HCT116 (cell line): Measurements from ENCODE around the gene GTF3C5. TPM values are rescaled to one million over a fixed set of nuclear protein-coding genes. Genes with fewer than 3 reads are reported as not detected.

Experiments
- ATAC-seq: fragments of 200-7000 bp; cut with Tn5 transposase; 2 replicates; pipeline ENCODE4 v1.9.1; 2020; ENCODE audit warnings: mild to moderate bottlenecking, moderate library complexity
- BruUV-seq: library from RNA; stranded (reverse); fragments of 400-500 nt; replicated peaks from 2 replicates; lab custom pipeline; 2021; lab: Mats Ljungman, UMichigan
- CTCF ChIA-PET: fragments of 300-600 bp; sonication (Branson Sonifier 250); formaldehyde crosslinking; loops from one replicate; lab custom pipeline; 2021; ENCODE audit warnings: antibody characterized with exemption; lab: Charles Lee
- POLR2A ChIA-PET: fragments of 300-600, 350-600 bp; sonication (Branson Sonifier 250); formaldehyde crosslinking; loops from one replicate; lab custom pipeline; 2021; ENCODE audit warnings: antibody characterized with exemption; lab: Charles Lee
- RAD21 ChIA-PET, 2 experiments: fragments of 300-600 bp; sonication (Branson Sonifier 250); formaldehyde crosslinking; loops; one replicate each; lab custom pipeline; 2023; ENCODE audit warnings: low total read pairs in 2 of 2; ENCODE audit not compliant: uncharacterized antibody in 2 of 2, unreplicated experiment in 2 of 2, low non-redundant PET in 1 of 2; lab: Charles Lee
- DNase-seq: peaks from one replicate; pipeline ENCODE4 v3.0.0-alpha.2; 2010; ENCODE audit warnings: low read depth, low spot score
- H2AFZ ChIP-seq: fragments of 200-600 bp; shearing (Covaris generic), sonication (generic); 2 replicates; pipeline ENCODE4 v1.6.1; 2017; ENCODE audit warnings: low read depth, mixed run types, mixed read lengths, antibody characterized with exemption, low read length; ENCODE audit not compliant: poor library complexity, severe bottlenecking
- H3K27ac ChIP-seq: 2 replicates; pipeline ENCODE4 v1.5.1; 2012; ENCODE audit warnings: low read depth, low read length
- H3K27me3 ChIP-seq: fragments of 200-600 bp; sonication (generic); 2 replicates; pipeline ENCODE4 v1.6.1; 2016; ENCODE audit warnings: mixed run types, low read length, mixed read lengths; ENCODE audit not compliant: insufficient read depth
- H3K36me3 ChIP-seq, 2 experiments: fragments of 200-500 bp in 1 of 2; fragments of 200-600 bp in 1 of 2; sonication (Bioruptor generic) in 1 of 2; sonication (generic) in 1 of 2; 2 replicates each; pipeline versions ENCODE4 v1.5.1 to v1.6.1; 2014 to 2016; ENCODE audit warnings: low read length in 2 of 2, inconsistent platforms in 1 of 2, mixed read lengths in 1 of 2, mixed run types in 1 of 2; ENCODE audit not compliant: insufficient read depth in 2 of 2, control insufficient read depth in 1 of 2
- H3K4me1 ChIP-seq, 2 experiments: fragments of 200-600 bp in 1 of 2; sonication (generic) in 1 of 2; 2 replicates each; pipeline versions ENCODE4 v1.5.1 to v1.6.1; 2012 to 2017; ENCODE audit warnings: low read length in 2 of 2, inconsistent platforms in 1 of 2, mild to moderate bottlenecking in 1 of 2, mixed read lengths in 1 of 2, mixed run types in 1 of 2, moderate library complexity in 1 of 2; ENCODE audit not compliant: insufficient read depth in 2 of 2, control insufficient read depth in 1 of 2
- H3K4me2 ChIP-seq: fragments of 200-600 bp; sonication (generic); 2 replicates; pipeline ENCODE4 v1.6.1; 2017; ENCODE audit warnings: mixed run types, low read length, mixed read lengths
- H3K4me3 ChIP-seq, 2 experiments: fragments of 200-600 bp in 1 of 2; sonication (generic) in 1 of 2; replicated peaks in 1 of 2; 2 replicates each; pipeline ENCODE4 v1.5.1; 2011 to 2016; ENCODE audit warnings: low read length in 2 of 2, control low read depth in 1 of 2, low read depth in 1 of 2, mild to moderate bottlenecking in 1 of 2, mixed read lengths in 1 of 2, mixed run types in 1 of 2
- H3K79me2 ChIP-seq: fragments of 200-600 bp; sonication (generic); 2 replicates; pipeline ENCODE4 v1.6.1; 2017; ENCODE audit warnings: mild to moderate bottlenecking, mixed run types, low read length, moderate library complexity, mixed read lengths; ENCODE audit not compliant: insufficient read depth
- H3K9ac ChIP-seq: fragments of 200-600 bp; sonication (generic); 2 replicates; pipeline ENCODE4 v1.6.1; 2016; ENCODE audit warnings: low read length, mixed read lengths
- H3K9me2 ChIP-seq: fragments of 200-600 bp; sonication (generic), shearing (Covaris generic); 2 replicates; pipeline ENCODE4 v1.6.1; 2017; ENCODE audit warnings: mixed run types, mild to moderate bottlenecking, moderate library complexity; ENCODE audit not compliant: insufficient read depth
- H3K9me3 ChIP-seq, 2 experiments: fragments of 200-500 bp in 1 of 2; fragments of 200-600 bp in 1 of 2; sonication (Bioruptor generic) in 1 of 2; sonication (generic) in 1 of 2; 2 replicates each; pipeline ENCODE4 v1.6.1; 2014 to 2017; ENCODE audit warnings: low read length in 2 of 2, mixed read lengths in 2 of 2, inconsistent platforms in 1 of 2, low read depth in 1 of 2, mild to moderate bottlenecking in 1 of 2, mixed run types in 1 of 2, moderate library complexity in 1 of 2; ENCODE audit not compliant: control insufficient read depth in 1 of 2, insufficient read depth in 1 of 2
- H4K20me1 ChIP-seq: fragments of 200-600 bp; sonication (generic), shearing (Covaris generic); 2 replicates; pipeline ENCODE4 v1.6.1; 2017; ENCODE audit warnings: mixed run types, mild to moderate bottlenecking, moderate library complexity; ENCODE audit not compliant: insufficient read depth
- CBX3 ChIP-seq: IDR thresholded peaks from 2 replicates; pipeline ENCODE4 v1.6.1; 2012; ENCODE audit warnings: low read depth
- CEBPB ChIP-seq: IDR thresholded peaks from 2 replicates; pipeline ENCODE4 v1.6.1; 2012; ENCODE audit warnings: low read depth
- CTCF ChIP-seq, 3 experiments: fragments of 200-600 bp in 1 of 3; sonication (generic) in 1 of 3; IDR thresholded peaks in 2 of 3; conservative IDR thresholded peaks in 1 of 3; 2 replicates each; pipeline ENCODE4 v1.5.1; 2012 to 2017; ENCODE audit warnings: low read depth in 2 of 3, low read length in 2 of 3, antibody characterized with exemption in 1 of 3, borderline replicate concordance in 1 of 3, control low read depth in 1 of 3, mild to moderate bottlenecking in 1 of 3, mixed read lengths in 1 of 3, mixed run types in 1 of 3, moderate library complexity in 1 of 3; ENCODE audit not compliant: insufficient read depth in 1 of 3
- EGR1 ChIP-seq: IDR thresholded peaks from 2 replicates; pipeline ENCODE4 v1.6.1; 2012; ENCODE audit warnings: low read depth
- EZH2phosphoT487 ChIP-seq: fragments of 200-600 bp; IDR thresholded peaks from 2 replicates; pipeline ENCODE4 v1.6.1; 2018; ENCODE audit warnings: antibody characterized with exemption, borderline replicate concordance
- FOSL1 ChIP-seq: IDR thresholded peaks from 2 replicates; pipeline ENCODE4 v1.6.1; 2012; ENCODE audit warnings: low read depth
- POLR2A ChIP-seq: IDR thresholded peaks from 2 replicates; pipeline ENCODE4 v1.7.0; 2011; ENCODE audit warnings: borderline replicate concordance; ENCODE audit not compliant: insufficient read depth, insufficient read length; ENCODE audit errors: extremely low read depth
- POLR2AphosphoS5 ChIP-seq: IDR thresholded peaks from 2 replicates; pipeline ENCODE4 v1.6.1; 2011; ENCODE audit warnings: mild to moderate bottlenecking, low read depth, low read length, moderate library complexity
- RAD21 ChIP-seq: IDR thresholded peaks from 2 replicates; pipeline ENCODE4 v1.6.1; 2012; ENCODE audit warnings: low read depth, mild to moderate bottlenecking
- REST ChIP-seq: IDR thresholded peaks from 2 replicates; pipeline ENCODE4 v1.6.1; 2012; ENCODE audit warnings: low read depth
- SIN3A ChIP-seq: IDR thresholded peaks from 2 replicates; pipeline ENCODE4 v1.6.1; 2012; ENCODE audit warnings: low read depth
- SRF ChIP-seq: IDR thresholded peaks from 2 replicates; pipeline ENCODE4 v1.6.1; 2012; ENCODE audit warnings: low read depth
- TCF7L2 ChIP-seq: IDR thresholded peaks from 2 replicates; pipeline ENCODE4 v1.7.0; 2011; ENCODE audit warnings: borderline replicate concordance, inconsistent platforms; ENCODE audit not compliant: insufficient read depth, insufficient read length; ENCODE audit errors: extremely low read depth
- YY1 ChIP-seq: IDR thresholded peaks from 2 replicates; pipeline ENCODE4 v1.6.1; 2011; ENCODE audit warnings: low read length, low read depth, moderate library complexity, mild to moderate bottlenecking; ENCODE audit not compliant: insufficient replicate concordance; ENCODE audit errors: extremely low read depth
- ZBTB33 ChIP-seq: IDR thresholded peaks from 2 replicates; pipeline ENCODE4 v1.6.1; 2011; ENCODE audit warnings: mild to moderate bottlenecking, low read length, moderate library complexity; ENCODE audit not compliant: insufficient replicate concordance; ENCODE audit errors: extremely low read depth
- ZFX ChIP-seq: fragments of 450-650 bp; IDR thresholded peaks from 2 replicates; pipeline ENCODE4 v1.6.1; 2017
- intact Hi-C: fragments of 100-400 bp; cut with micrococcal nuclease; formaldehyde crosslinking; loops from 2 replicates; pipeline ENCODE4 v1.10.0; 2022
- total RNA-seq: library from RNA; stranded (reverse); gene quantifications from one replicate; pipeline ENCODE4 v1.2.1, GENCODE V29; 2021; ENCODE audit not compliant: unreplicated experiment

Gene GTF3C5
- total RNA-seq, 1 experiment from 2014 or later: 95.1 TPM

- no peaks in the 10 kb centered on the region for H4K20me1 ChIP-seq
- ChIA-PET POLR2A (no interaction called here), RAD21 (no interaction called here), CTCF (no interaction called here)
- H3K9ac ChIP-seq: no peak overlapping the region
- no peak overlapping the region for H3K4me2 ChIP-seq
- ATAC-seq (no peak), DNase-seq (no peak)
- H3K36me3 ChIP-seq: peaks cover 12 to 22% of the 10 kb centered on the region in 2 experiments; a peak in 3 of 4 replicates
- H3K4me1 ChIP-seq: no peaks in the 10 kb centered on the region
- intact Hi-C loops: no loop called here
- no peaks in the 10 kb centered on the region for H3K9me2 ChIP-seq
- no peak overlapping the region for H2AFZ ChIP-seq
- no peak overlapping the region for H3K27ac ChIP-seq
- no peak for TF ChIP-seq TCF7L2
- TF ChIP-seq FOSL1: no peak
- no peak for TF ChIP-seq CTCF (IDR thresholded peaks at IDR 0.05 in 2 of 3, conservative IDR thresholded peaks at IDR 0.05 in 1 of 3; ENCODE audit: borderline replicate concordance in 1 of 3, insufficient read depth in 1 of 3, low read depth in 2 of 3, low read length in 2 of 3)
- TF ChIP-seq RAD21: no peak
- TF ChIP-seq REST: no peak
- no peak for TF ChIP-seq EZH2phosphoT487
- no peak for TF ChIP-seq EGR1
- no peak for TF ChIP-seq SIN3A
- TF ChIP-seq YY1: no peak
- TF ChIP-seq ZFX: no peak
- no peak for TF ChIP-seq CEBPB
- TF ChIP-seq POLR2AphosphoS5: no peak
- no peak for TF ChIP-seq SRF
- no peak for TF ChIP-seq POLR2A
- no peak for TF ChIP-seq ZBTB33
- no peak for TF ChIP-seq CBX3
- no peaks in the 10 kb centered on the region for H3K27me3 ChIP-seq
- H3K79me2 ChIP-seq: peaks cover 96% of the 10 kb centered on the region
- BruUV-seq: no TSS peak
- H3K9me3 ChIP-seq: no peaks in the 10 kb centered on the region
- no peak overlapping the region for H3K4me3 ChIP-seq
Measured at GRCh38 chr9:133037775-133038515, 7.1 kb downstream of the GTF3C5 start.
